HG03439 (cell line): ENCODE results near the gene HMCES.
"Not testable (repeated sequence)": the region's sequence is repeated elsewhere in the genome, so short reads cannot be mapped to it uniquely, and the experiment has no call there.

Source experiments
- ATAC-seq: cut with Tn5 transposase; IDR thresholded peaks from one replicate; pipeline ENCODE4 v1.9.1; 2021; ENCODE audit warnings: mild to moderate bottlenecking, moderate library complexity; ENCODE audit not compliant: unreplicated experiment

HMCES gene

DNA sequence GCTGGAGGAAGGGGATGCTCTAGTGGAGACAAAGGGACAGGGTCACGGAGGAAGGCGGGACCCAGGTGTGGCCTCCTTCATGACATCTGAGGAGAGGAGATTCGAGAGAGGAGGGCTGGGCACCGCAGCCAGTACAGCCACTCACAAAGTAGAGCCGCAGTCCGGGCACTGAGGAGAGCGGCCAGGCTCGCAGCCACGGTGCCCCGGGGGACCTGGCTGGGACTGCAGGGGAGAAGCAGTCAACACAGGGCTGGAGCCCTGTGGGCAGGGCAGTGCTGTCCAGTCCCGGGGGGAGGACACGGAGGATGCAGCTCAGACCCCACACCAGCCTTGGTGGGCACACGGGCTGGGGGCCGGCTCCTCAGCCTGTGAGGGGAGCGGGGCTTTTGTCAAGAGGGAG lies 40.3 kb downstream of the HMCES start:
- no peak for ATAC-seq

DNA sequence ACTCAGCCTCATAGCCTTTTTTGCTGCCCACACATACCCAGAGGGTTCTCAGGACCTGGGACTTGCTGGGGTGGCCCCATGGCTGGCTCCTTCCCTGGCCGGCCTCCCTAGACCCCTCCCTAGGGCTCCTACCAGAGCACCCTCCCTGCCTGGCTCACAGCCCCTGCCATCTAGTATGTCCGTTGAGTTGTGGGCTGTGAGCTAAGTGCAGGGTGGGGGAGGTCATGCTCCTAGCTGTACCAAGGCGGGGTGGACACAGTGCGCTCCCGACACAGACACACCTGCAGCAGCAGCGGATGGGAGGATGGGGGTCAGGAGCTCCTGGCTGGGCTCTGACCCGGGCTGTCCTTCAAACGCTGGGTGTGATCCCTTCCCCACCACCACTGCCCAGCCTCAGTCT lies 41.6 kb downstream of the HMCES start:
- no peak for ATAC-seq

GRCh38 chr3:129320825-129321487 lies 42.3 kb downstream of the HMCES start:
- no peak for ATAC-seq

DNA sequence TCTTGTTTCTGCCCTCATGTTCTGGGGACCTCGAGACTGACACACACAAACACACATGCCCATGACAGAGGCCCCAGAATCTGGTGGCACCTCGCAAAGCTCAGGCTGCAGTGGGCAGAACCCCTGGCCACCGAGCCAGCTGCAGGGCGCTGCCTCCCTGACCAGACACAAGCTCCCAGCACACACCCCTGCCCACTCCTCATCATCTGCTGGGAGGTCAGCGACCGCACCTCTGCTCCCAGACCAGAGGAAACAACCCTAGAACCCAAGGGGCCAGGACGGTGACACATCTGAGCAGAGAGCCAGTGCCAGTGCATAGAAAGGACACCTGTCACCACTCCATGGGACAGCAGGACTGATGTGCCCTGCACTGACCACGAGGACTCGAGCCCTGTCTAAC lies 43.2 kb downstream of the HMCES start:
- ATAC-seq, result no peak

DNA sequence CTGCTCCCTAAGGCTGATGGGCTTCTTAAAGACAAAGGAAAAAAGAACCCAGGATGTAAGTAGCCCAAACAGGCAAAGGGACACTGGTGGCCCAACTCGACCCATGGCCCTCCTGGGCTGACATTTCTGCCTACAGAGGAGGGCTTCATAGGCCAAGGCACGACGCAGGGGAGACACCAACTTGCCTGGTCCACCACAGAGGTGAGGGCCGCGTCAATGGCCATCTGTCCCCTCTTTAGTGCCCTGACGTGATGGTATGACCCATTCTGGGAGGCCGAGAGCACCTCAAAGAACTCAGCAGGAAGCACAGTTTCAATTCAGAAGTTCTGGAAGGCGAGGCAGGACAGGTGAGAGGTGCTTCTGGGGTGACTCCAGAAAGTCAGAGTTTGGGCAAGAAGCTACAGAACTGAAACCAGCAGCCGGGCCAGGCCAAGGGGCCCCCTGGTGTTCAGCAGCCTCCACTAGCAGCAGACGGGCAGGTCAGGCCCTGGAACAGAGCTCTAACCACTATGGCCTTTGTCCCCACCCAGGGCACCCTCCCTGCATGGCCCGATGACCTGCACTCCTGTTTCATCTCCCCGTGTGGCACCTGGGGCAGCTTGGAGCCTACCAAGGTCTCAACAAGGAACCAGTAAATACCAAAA lies 45.1 kb downstream of the HMCES start:
- no peak for ATAC-seq

- no peak for ATAC-seq
Measured at GRCh38 chr3:129324855-129325254, 46.2 kb downstream of the HMCES start.

- no peak for ATAC-seq
Measured at GRCh38 chr3:129325383-129325782, 46.7 kb downstream of the HMCES start.

DNA sequence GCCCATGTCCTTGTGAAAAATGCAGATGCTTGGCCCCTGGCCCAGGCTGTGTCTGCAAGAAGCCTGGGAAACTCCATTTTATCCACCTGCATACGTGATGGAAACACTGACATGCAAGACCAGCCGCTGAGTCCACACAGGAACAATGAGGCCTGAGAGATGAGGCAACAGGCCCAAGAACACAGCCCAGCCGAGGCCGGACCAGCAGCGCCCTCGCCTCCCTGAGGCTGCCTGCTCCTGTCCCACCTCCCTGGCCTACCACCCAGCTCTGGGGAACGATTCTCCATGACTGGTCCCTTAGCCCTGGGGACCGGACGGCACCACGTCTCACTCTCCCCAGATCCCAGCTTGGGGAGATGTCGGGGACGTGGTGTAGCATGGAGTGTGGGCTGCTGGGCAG lies 47.5 kb downstream of the HMCES start:
- ATAC-seq, result no peak

GRCh38 chr3:129326595-129326994 lies 47.9 kb downstream of the HMCES start:
- ATAC-seq, result no peak

- ATAC-seq, result no peak
Measured at GRCh38 chr3:129327510-129327909, 48.8 kb downstream of the HMCES start.

DNA sequence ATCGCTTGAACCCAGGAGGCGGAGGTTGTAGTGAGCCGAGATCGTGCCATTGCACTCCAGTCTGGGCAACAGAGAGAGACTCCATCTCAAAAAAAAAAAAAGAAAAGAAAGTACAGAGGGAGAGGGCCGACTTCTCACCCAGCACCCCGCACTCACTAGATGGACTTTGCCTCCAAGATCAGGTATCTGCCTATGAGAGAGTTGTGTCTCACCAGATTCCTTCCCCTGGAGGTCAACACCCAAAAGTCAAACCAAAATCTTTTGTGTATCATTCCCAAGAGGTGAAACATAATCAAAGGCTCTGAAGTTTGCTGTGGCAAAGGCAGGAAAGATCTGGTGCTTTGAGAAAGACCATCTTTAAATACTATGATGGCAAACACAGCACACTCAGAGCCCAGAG lies 51.2 kb downstream of the HMCES start:
- no peak for ATAC-seq

DNA sequence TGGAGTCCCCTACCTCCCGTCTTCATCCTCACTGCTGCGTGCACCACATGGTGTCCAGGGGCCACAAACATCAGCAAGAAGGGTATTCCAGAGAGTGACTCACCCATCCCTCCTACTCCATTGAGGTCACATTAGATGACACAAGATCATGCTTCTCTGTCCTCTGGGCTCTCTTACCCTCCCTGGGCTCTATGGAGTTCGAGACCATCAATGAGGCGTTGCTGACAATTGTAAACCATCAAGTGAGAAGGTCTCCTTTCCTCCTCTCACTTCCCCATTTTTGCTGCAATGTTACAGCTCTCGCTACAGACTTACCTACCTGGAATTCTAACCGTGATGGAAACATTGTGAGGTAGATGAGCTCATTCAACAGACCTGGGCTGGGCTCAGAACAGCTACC lies 51.7 kb downstream of the HMCES start:
- no peak for ATAC-seq

DNA sequence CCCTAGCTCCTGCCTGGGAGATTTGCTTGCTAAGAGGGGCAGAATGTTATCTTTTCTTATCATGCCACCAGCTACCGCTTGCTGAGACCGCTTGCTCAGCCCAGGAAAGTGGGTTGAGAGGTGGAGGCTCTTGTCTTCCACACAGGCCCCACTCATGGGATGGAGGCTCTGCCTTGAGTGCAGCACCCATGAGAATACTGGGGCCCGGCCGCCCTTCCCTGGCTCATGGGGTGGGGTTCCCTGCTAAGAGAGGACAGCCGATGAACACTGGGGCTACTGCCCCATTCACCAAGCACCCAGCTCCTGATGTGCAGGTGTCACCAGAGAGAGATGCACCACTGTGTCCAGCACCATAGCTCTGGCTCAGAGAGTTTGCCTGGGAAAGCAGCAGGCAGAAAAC lies 55.2 kb downstream of the HMCES start:
- ATAC-seq, result no peak

GRCh38 chr3:129336093-129336706 lies 57.5 kb downstream of the HMCES start:
- ATAC-seq, result no peak

DNA sequence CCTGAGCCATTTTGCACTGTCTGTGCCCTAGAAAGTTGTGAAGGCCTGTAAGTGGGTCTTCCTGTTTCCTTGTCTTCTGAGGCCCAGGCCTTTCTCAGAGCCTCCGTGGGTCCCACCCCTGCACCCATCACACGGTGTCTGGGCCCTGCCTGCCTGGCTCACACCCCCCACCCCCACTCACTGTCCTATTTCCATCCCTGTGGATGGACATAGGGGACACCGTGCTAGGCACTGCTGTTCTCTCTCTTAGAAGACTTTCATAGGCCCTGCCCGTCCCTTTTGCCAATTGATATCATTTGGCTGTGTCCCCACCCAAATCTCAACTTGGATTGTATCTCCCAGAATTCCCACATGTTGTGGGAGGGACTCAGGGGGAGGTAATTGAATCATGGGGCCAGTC lies 59.0 kb downstream of the HMCES start:
- not testable (repeated sequence) for ATAC-seq

- ATAC-seq, result not testable (repeated sequence)
Measured at GRCh38 chr3:129339186-129339585, 60.5 kb downstream of the HMCES start.

DNA sequence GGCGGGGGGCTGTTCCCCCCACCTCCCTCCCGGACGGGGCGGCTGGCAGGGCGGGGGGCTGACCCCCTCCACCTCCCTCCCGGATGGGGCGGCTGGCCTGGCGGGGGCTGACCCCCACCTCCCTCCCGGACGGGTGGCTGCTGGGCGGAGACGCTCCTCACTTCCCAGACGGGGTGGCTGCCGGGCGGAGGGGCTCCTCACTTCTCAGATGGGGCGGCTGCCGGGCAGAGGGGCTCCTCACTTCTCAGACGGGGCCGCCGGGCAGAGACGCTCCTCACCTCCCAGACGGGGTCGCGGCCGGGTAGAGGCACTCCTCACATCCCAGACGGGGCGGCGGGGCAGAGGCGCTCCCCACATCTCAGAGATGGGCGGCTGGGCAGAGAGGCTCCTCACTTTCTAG lies 61.2 kb downstream of the HMCES start:
- not testable (repeated sequence) for ATAC-seq

GRCh38 chr3:129341331-129342141 lies 62.9 kb downstream of the HMCES start:
- ATAC-seq, result no peak

DNA sequence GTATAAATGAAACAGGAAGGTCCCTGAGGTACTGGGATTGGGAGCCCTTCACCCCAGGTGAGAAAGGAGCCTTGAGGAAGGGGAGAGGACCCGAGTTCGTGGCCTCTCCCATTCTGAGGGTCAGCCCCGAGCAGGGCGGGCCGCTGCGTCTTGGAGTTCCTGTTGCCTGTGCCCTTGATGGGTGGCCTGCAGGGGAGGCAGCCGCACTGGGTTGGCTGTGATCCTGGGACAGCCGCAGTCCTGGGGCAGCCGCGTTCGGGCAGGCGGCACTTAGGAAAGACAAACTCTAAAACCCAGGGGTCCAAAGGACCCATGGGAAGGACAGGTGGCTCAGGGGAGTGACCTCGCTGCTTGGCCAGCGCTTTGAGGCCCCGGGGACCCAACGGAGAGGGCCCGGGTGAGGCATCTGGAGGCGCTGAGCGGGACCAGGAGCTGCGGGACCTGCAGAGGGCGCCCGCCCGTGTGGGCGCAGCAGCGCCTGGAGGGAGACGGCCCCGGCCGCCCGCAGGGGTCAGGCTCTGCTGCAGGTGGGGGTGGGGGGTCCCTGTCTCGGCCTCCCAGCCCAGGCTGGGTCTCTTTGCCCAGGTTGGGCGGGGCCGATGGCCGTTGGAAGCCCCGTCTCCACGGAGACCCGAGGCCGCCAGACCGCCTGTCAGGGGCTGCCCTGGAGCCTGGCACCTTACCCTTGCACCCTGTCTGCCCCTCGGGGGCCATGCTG lies 65.1 kb downstream of the HMCES start:
- ATAC-seq, result no peak

GRCh38 chr3:129344540-129345220 lies 66.0 kb downstream of the HMCES start:
- no peak for ATAC-seq
